ENCODE results near the gene VTI1A. TPM values are rescaled to one million over a fixed set of nuclear protein-coding genes. Genes with fewer than 3 reads are reported as not detected.
"Not testable (repeated sequence)": the region's sequence is repeated elsewhere in the genome, so short reads cannot be mapped to it uniquely, and the experiment has no call there.

The VTI1A gene
- total RNA-seq, 2 donors from 2014 or later = 21.0 to 29.6 TPM

- no peaks in the 10 kb centered on the region for H3K9me3 ChIP-seq
- DNase-seq (ENCODE audit: low spot score) = no peak
- no peaks in the 10 kb centered on the region for H3K36me3 ChIP-seq
- H3K27ac ChIP-seq = no peak overlapping the region
- H3K27me3 ChIP-seq = no peaks in the 10 kb centered on the region
- no peak for TF ChIP-seq CTCF (IDR thresholded peaks at IDR 0.05)
- no peak overlapping the region for H3K4me3 ChIP-seq
- H3K4me1 ChIP-seq = no peaks in the 10 kb centered on the region
These were observed 8.1 kb downstream of the VTI1A start for GRCh38 chr10:112454910-112455779.

- Histone ChIP-seq H3K4me1 (no peaks in the 10 kb centered on the region), H3K9me3 (no peaks in the 10 kb centered on the region), H3K27ac (no peak overlapping the region), H3K27me3 (no peaks in the 10 kb centered on the region), H3K4me3 (no peak overlapping the region), H3K36me3 (peaks cover 10% of the 10 kb centered on the region)
- DNase-seq (ENCODE audit: low spot score) = no peak
- no peak for TF ChIP-seq CTCF (IDR thresholded peaks at IDR 0.05)
These were observed 9.5 kb downstream of the VTI1A start for GRCh38 chr10:112456533-112456932.

- TF ChIP-seq CTCF (IDR thresholded peaks at IDR 0.05) = no peak
- no peaks in the 10 kb centered on the region for H3K27me3 ChIP-seq
- H3K36me3 ChIP-seq = peaks cover 17% of the 10 kb centered on the region
- no peaks in the 10 kb centered on the region for H3K9me3 ChIP-seq
- H3K4me3 ChIP-seq = no peak overlapping the region
- DNase-seq (ENCODE audit: low spot score) = no peak
- no peaks in the 10 kb centered on the region for H3K4me1 ChIP-seq
- no peak overlapping the region for H3K27ac ChIP-seq
These were observed 13.4 kb downstream of the VTI1A start for GRCh38 chr10:112460366-112460765.

- peaks cover 17% of the 10 kb centered on the region for H3K36me3 ChIP-seq
- no peak for DNase-seq (ENCODE audit: low spot score)
- H3K27me3 ChIP-seq = no peaks in the 10 kb centered on the region
- TF ChIP-seq CTCF (IDR thresholded peaks at IDR 0.05) = no peak
- H3K4me1 ChIP-seq = no peaks in the 10 kb centered on the region
- no peak overlapping the region for H3K27ac ChIP-seq
- no peak overlapping the region for H3K4me3 ChIP-seq
- H3K9me3 ChIP-seq = no peaks in the 10 kb centered on the region
These were observed 14.2 kb downstream of the VTI1A start for GRCh38 chr10:112461029-112461887.

GRCh38 chr10:112464074-112464473 is 17.1 kb downstream of the VTI1A start:
- H3K27me3 ChIP-seq; DNase-seq (ENCODE audit: low spot score); H3K27ac ChIP-seq; H3K4me3 ChIP-seq; H3K4me1 ChIP-seq; H3K9me3 ChIP-seq: not testable (repeated sequence)
- H3K36me3 ChIP-seq = peaks cover 17% of the 10 kb centered on the region

- H3K4me3 ChIP-seq = no peak overlapping the region
- H3K27me3 ChIP-seq = no peaks in the 10 kb centered on the region
- no peak for DNase-seq (ENCODE audit: low spot score)
- H3K27ac ChIP-seq = no peak overlapping the region
- no peaks in the 10 kb centered on the region for H3K9me3 ChIP-seq
- H3K36me3 ChIP-seq = peaks cover 16% of the 10 kb centered on the region
- H3K4me1 ChIP-seq = no peaks in the 10 kb centered on the region
- TF ChIP-seq CTCF (IDR thresholded peaks at IDR 0.05) = no peak
These were observed 18.4 kb downstream of the VTI1A start for GRCh38 chr10:112465299-112465883.

All from right atrium auricular region (tissue), 2 donors.